Measurements from ENCODE around the gene OR2T2.
"Not testable (repeated sequence)": the region's sequence is repeated elsewhere in the genome, so short reads cannot be mapped to it uniquely, and the experiment has no call there.

OR2T2 gene

DNA sequence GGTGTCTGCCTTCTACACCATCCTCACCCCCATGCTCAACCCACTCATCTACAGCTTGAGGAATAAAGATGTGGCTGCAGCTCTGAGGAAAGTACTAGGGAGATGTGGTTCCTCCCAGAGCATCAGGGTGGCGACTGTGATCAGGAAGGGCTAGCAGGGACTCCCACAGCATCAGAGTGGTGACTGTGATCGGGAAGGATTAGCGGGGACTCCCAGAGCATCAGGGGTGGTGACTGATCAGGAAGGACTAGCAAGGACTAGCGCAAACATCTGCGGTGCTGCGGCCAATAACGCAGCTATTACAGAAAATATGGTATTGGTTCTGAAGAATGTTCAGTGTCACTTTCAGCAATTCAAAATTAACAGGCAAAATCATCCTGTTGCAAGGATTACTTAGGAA, 8.2 kb downstream of the OR2T2 start:
- DNase-seq, result not testable (repeated sequence)

DNA sequence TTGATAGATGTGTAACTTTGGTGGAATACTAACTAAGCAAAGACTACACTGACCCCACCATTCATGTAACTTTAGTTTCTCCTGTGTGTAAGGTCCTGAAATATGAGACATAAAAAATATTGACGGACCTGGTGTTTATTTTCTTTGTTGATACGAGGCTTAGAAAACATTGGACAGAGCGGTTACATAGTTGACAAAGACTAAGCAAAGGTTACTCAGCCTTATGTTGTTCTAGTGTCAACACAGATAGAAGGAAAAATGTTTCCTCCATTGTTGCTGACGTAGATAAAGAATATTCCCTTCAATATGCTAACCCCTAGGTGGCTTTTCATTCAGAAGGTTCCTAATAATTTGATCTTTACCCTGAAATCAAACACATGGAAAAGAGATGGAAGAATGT, 9.6 kb downstream of the OR2T2 start:
- not testable (repeated sequence) for DNase-seq

DNA sequence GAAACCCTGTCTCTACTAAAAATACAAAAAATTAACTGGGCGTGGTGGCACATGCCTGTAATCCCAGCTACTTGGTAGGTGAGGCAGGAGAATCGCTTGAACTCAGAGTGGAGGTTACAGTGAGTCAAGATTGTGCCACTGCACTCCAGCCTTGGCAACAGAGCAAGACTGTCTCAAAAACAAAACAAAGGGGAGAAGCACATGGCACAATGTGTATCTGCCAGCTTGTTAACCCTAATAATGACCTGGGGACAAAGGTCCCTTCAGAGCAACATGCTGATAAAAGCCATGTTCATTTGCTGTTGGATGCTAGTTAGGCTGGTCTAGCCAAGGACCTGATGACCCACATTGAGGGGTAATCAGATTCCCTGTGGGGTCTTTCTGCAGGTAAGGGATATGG, 11.2 kb downstream of the OR2T2 start:
- not testable (repeated sequence) for DNase-seq

DNA sequence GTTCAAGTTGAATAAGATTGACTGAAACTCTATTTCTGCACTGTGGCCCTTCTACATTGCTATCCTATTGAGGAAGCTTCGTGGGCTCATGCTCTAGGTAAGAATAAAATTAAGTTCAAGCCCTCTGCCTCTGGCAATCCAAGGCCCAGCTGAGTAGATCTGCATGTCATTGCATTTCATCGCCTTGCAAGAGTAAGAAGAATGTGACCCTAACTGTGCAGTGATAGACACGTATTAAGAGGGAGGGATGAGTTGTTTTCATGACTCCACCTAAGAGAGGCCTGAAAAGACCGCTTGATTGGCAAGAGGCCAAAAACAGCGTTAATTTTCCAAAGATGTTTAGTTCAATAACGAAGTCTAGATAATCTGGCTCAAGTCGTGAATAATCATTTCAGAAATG, 13.7 kb downstream of the OR2T2 start:
- DNase-seq, result not testable (repeated sequence)

DNA sequence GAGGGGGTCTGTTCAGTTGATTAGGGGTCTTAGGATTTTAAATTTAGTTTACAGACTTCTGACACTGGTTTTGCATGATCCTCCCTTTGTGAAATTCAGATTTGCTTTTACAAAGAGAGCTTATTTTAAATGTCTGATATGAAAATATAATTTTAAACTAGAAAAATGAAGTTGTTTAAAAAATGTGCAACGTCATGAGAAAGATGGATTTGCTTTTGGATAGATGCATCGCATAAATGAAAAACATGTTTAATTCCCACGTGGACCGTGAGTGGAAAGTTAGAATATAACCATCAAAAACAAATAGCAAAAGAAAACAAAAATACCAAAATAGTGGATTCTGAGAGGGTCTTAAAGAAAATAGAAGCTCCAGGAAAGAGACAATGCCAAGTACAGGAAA, 25.7 kb downstream of the OR2T2 start:
- DNase-seq, result no peak

DNA sequence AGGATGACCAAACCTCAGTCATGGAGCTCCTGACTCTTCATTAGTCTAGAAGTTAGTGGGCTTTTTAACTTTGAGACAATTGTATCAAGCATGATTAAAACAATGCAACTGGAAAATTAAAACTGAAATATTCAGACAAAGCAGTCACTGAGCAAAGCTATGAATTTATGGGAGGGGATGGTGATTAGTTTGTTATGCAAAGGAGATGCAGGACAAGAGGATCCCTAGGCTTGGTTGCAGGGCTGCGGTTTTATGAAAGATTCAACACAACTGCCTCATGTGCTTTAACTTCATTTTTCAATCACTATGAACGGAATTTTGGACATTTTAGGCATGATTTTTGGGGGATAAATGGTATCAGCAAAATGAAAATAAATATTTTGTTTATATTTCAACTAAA, 26.7 kb downstream of the OR2T2 start:
- DNase-seq, result not testable (repeated sequence)

DNA sequence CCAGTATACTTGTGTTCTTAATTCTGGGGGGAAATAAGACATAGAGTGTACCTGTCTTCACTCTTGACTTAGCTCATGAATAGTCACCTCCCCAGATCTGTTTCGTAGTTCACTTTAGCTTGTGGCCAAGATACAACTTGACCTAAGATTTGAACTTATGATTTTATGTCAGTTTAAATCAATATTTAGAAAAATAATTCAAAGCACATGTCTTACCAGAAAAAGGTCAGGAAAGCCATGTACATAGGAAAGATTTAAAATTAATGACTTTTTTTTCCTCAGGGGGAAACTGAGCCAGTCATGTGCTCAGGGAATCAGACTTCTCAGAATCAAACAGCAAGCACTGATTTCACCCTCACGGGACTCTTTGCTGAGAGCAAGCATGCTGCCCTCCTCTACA, 27.6 kb downstream of the OR2T2 start, which contains the start of gene OR2T3:
Gene OR2T3 (plus strand): TSS at position 301 of the 400 bp plus-strand sequence. CDS start 0 bp downstream, at position 301.
- not testable (repeated sequence) for DNase-seq

DNA sequence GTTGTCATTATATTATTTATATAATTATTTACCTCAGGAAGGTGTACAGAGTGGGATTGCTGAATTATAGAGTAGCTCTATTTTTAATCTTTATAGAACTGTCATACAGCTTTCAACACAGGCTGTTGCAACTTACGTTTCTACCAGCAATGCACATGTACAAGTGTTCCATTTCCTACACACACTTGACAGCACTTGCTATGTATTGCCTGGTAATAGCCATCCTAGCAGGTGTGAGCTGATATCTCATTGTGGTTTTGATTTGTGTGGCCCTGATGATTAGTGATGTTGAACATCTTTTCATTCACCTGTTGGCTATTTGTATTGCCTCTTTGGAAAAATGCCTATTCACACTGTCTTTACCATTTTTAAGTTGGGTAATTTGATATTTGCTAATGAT, 30.2 kb downstream of the OR2T2 start:
- not testable (repeated sequence) for DNase-seq

DNA sequence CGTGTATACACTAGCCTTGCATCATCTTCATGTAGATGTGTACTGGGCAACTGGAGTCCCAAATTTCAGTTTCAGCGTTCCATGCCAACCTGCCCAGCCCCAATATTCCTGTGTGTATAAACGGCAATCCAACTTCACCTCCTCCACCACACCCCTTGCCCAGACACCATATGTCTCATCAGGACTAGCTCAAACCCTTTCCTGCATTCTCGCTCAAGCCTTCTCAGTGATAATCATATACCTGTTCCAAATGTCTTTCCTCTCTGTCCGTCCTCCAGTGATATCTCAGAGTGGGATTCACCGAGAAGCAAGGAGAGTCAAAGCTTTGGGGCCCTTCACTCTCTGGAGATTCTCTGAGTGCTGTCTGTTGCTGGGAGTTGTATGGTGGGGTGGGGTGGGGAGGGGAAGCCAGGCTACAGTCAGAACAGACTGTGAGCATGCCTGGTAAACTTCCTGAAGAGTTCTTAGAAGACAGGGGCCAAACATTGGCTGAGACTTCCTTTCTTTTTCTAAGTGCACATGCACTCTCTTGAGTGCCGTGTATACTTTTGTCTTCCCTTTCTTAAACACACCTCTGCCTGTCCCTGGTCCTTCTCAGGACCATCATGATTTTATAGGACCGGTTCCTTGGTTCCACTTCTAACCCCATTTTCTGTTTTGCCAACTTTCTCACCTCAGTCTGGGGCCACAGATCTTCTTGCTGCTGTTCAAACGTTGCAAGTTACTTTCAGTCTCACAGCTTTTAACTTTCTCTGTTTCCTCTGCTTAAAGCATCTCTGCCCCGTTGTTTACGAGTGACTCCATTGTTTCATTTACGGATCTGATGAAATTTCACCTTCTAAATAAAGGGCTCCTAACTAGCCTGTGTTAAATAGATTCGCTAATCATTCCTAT, 36.5 kb downstream of the OR2T2 start:
- not testable (repeated sequence) for DNase-seq

DNA sequence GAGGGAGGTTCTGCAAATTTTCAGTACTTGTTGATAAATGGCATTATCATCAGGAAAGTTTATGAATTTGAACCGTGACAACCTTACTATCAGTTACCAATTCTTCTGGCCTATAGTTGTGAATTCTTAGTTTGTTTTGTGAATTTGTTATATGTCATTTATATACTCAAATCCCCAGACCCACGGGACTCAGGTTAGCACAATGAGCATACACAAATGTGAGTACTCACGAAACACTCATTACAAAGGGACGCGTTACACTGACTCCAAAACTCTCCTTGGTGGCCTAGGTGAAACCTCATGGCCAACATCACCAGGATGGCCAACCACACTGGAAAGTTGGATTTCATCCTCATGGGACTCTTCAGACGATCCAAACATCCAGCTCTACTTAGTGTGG, 42.9 kb downstream of the OR2T2 start, which contains the start of gene OR2T5:
Gene OR2T5 (plus strand): TSS at position 301 of the 400 bp plus-strand sequence. CDS start 0 bp downstream, at position 301.
- DNase-seq, result not testable (repeated sequence)

DNA sequence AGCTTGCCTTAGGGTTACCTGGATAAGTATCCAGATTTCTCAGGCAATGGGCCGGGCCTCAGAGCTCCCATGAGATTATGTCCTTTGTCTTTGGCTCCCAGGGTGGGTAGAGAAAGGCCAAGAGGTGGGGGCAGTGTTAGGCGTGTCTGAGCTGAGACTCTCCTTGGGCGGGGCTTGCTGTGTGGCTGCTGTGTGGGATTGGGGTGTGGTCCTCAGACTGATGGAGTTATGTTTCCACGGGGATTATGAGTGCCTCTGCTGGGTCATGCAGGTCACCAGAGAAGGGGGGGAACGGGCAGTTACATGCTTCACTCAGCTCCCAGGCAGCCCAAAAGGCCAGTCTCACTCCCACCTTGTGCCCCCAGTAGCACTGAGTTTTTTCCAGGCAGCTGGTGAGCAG, 51.2 kb downstream of the OR2T2 start:
- not testable (repeated sequence) for DNase-seq

DNA sequence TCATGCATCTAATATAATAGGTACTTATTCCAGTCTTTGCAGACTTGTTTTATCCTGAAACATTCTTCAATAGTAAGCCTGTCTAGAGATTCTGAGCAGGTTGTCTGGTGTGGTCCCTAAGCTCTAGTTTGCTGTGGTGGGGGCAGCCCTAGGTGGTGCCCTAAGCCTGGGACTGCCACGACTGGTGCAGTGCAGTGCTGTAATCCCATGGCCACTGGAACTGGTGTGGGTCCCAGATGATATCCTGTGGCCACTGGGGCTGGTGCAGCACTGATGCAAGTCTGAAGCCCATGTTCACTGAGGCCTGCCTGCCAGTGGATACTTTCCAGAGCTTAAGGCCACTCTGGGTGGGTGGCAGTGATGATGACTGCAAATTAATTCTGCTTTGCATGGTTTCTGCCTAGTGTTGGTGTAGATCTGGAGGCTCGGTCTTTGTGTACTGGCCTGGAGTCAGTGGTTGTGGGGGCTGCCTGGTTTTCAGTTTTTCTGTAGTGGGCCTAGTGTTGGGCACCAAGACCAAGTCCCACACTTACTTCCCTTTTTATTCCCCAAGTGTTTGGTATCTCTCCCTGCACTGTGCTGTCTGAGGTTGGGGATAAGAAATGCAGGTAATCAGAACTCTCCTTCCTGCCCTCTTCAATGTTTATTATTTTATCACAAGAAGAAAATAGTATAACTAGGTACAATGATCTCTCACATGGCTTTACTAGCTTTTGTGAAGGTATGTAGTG, 55.0 kb downstream of the OR2T2 start:
- not testable (repeated sequence) for DNase-seq

Data from right forelimb (tissue), 1 donor.